Measurements from ENCODE around the gene AAMP. TPM values are rescaled to one million over a fixed set of nuclear protein-coding genes. Genes with fewer than 3 reads are reported as not detected.

The AAMP gene
- total RNA-seq, 1 donor from 2014 or later = 67.6 TPM

DNA sequence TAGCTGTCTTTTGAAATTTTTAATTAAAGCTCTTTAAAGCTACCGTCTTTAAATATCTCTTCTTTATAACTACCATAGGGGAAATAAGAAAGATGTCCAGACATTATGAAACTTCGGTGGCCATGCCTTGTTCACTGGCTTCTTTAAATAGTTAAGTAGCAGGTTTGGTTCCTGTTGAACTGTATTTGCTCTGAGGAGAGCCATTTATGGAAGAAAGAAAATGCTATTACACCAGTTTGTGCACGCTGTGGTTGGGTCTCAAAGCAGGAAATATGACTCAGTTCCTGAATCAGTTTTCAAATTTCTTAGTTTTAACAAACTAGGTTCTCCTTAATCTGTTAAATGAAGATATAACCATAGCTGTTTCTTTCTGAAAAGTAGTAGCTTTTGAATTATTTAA lies 40.7 kb downstream of the AAMP start:
- DNase-seq (ENCODE audit: low spot score) = no peak
- Mint-ChIP-seq H3K4me1 (ENCODE audit: unreplicated experiment) (peaks cover 10% of the 10 kb centered on the region), H3K4me3 (ENCODE audit: unreplicated experiment) (no peak overlapping the region), H3K9me3 (ENCODE audit: unreplicated experiment) (no peaks in the 10 kb centered on the region), H3K27me3 (ENCODE audit: unreplicated experiment) (no peaks in the 10 kb centered on the region), H3K27ac (ENCODE audit: unreplicated experiment) (peak overlapping the region; percentile 64), H3K36me3 (ENCODE audit: low read depth, unreplicated experiment) (peaks cover 62% of the 10 kb centered on the region)
- TF ChIP-seq, protein P1, sequence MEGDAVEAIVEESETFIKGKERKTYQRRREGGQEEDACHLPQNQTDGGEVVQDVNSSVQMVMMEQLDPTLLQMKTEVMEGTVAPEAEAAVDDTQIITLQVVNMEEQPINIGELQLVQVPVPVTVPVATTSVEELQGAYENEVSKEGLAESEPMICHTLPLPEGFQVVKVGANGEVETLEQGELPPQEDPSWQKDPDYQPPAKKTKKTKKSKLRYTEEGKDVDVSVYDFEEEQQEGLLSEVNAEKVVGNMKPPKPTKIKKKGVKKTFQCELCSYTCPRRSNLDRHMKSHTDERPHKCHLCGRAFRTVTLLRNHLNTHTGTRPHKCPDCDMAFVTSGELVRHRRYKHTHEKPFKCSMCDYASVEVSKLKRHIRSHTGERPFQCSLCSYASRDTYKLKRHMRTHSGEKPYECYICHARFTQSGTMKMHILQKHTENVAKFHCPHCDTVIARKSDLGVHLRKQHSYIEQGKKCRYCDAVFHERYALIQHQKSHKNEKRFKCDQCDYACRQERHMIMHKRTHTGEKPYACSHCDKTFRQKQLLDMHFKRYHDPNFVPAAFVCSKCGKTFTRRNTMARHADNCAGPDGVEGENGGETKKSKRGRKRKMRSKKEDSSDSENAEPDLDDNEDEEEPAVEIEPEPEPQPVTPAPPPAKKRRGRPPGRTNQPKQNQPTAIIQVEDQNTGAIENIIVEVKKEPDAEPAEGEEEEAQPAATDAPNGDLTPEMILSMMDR (IDR thresholded peaks at IDR 0.05; ENCODE audit: unreplicated experiment) = no peak

DNA sequence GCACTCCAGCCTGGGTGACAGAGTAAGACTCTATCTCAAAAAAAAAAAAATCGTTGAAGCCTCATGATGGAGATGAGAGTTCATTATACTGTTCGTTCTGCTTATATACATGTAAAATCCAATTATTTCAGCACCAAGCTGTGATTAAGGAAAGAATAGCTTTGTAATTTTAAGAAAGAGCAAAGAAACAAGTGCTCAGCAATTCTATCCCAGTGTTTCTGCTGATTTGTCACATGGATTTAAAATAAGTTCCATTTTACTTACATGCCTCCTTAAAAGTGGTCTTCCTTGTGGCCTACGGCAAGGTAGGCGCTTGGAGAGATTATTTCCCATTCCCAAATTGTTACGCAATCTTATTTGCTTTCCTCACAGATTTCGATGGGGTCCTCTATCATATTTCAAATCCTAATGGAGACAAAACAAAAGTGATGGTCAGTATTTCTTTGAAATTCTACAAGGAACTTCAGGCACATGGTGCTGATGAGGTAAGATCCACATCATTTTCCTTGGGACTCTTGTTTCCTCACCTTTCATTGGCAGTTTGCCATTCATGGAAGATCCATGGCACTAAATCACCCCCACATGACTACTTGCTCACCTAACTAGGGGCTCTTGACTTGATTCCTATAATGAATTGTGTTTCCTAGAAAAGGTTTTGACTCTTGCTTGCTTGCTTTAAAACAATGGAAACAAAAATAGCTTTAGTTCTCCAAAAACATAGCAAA lies 41.4 kb downstream of the AAMP start:
- DNase-seq (ENCODE audit: low spot score) = no peak
- no peaks in the 10 kb centered on the region for H3K9me3 Mint-ChIP-seq (ENCODE audit: unreplicated experiment)
- peaks cover 55% of the 10 kb centered on the region for H3K36me3 Mint-ChIP-seq (ENCODE audit: low read depth, unreplicated experiment)
- H3K4me1 Mint-ChIP-seq (ENCODE audit: unreplicated experiment) = peaks cover 14% of the 10 kb centered on the region
- H3K27ac Mint-ChIP-seq (ENCODE audit: unreplicated experiment) = no peak overlapping the region
- peak overlapping the region; percentile 47 for H3K4me3 Mint-ChIP-seq (ENCODE audit: unreplicated experiment)
- TF ChIP-seq, protein P1 (IDR thresholded peaks at IDR 0.05; ENCODE audit: unreplicated experiment) = no peak
- H3K27me3 Mint-ChIP-seq (ENCODE audit: unreplicated experiment) = no peaks in the 10 kb centered on the region

DNA sequence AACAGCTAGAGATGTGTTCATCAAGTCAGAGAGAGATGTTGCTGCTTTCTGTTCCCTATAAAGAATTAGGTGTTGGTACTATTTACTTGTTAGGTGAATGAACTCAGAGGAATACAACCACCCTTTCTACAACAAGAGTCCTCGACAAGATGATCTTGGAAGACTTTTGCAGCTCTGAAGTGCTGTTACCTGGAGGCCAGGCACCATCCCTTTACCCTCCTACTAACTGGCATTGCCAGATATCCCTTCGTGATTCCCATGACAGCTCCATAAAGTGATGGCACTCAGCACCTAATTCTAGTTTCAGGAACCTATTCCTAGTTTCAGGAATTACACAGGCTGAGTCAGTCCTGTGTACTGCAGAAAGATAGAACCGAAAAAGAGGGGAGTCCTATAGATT lies 43.0 kb downstream of the AAMP start:
- Mint-ChIP-seq H3K27me3 (ENCODE audit: unreplicated experiment) (no peaks in the 10 kb centered on the region), H3K9me3 (ENCODE audit: unreplicated experiment) (no peaks in the 10 kb centered on the region), H3K36me3 (ENCODE audit: low read depth, unreplicated experiment) (peaks cover 48% of the 10 kb centered on the region), H3K27ac (ENCODE audit: unreplicated experiment) (no peak overlapping the region), H3K4me1 (ENCODE audit: unreplicated experiment) (peaks cover 20% of the 10 kb centered on the region), H3K4me3 (ENCODE audit: unreplicated experiment) (peak overlapping the region; percentile 56)
- TF ChIP-seq, protein P1 (IDR thresholded peaks at IDR 0.05; ENCODE audit: unreplicated experiment) = no peak
- DNase-seq (ENCODE audit: low spot score) = no peak

DNA sequence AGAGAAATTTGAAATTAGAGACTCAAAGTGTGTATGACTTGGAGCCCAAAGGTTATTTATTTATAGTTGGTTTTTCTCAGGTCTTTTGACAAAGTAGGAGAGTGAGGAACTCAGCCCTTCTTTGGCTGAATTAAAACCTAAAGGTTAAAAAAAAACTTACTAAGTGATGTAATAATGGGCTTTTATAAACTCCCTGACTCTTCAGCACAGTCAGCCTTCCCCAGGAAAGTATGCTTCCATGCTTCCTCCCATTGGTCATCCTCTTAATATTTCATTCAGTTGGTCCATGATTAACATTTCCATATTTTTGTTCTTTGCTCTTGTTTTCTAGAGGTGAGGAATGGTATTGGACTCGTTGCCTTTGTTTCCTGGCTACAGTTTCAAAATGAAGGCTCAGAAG lies 45.8 kb downstream of the AAMP start:
- TF ChIP-seq, protein P1 (IDR thresholded peaks at IDR 0.05; ENCODE audit: unreplicated experiment) = no peak
- H3K27ac Mint-ChIP-seq (ENCODE audit: unreplicated experiment) = peak overlapping the region; percentile 68

DNA sequence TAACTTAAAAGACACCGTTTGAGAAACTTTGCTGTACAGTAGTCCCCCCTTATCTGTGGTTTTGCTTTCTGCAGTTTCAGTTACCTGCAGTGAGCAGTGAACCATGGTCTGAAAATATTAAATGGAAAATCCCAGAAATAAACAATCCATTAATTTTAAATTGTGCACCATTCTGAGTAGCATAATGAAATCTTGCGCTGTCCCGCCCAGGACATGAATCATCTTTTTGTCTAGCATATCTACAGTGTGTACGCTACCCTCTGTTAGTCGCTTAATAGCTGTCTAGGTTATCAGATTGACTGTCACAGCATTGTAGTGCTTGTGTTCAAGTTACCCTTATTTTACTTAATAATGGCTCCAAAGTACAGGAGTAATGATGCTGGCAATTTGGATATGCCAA lies 46.9 kb downstream of the AAMP start:
- Mint-ChIP-seq H3K27me3 (ENCODE audit: unreplicated experiment) (peaks cover 6% of the 10 kb centered on the region), H3K4me3 (ENCODE audit: unreplicated experiment) (no peak overlapping the region), H3K36me3 (ENCODE audit: low read depth, unreplicated experiment) (peaks cover 42% of the 10 kb centered on the region), H3K9me3 (ENCODE audit: unreplicated experiment) (no peaks in the 10 kb centered on the region), H3K4me1 (ENCODE audit: unreplicated experiment) (peaks cover 48% of the 10 kb centered on the region), H3K27ac (ENCODE audit: unreplicated experiment) (no peak overlapping the region)
- DNase-seq (ENCODE audit: low spot score) = no peak
- TF ChIP-seq, protein P1 (IDR thresholded peaks at IDR 0.05; ENCODE audit: unreplicated experiment) = no peak

More for the DNA sequence above, 45.8 kb downstream of the AAMP start:
- no peak for DNase-seq (ENCODE audit: low spot score)
- Mint-ChIP-seq H3K36me3 (ENCODE audit: low read depth, unreplicated experiment) (peaks cover 51% of the 10 kb centered on the region), H3K27me3 (ENCODE audit: unreplicated experiment) (peaks cover 2% of the 10 kb centered on the region), H3K9me3 (ENCODE audit: unreplicated experiment) (no peaks in the 10 kb centered on the region), H3K4me1 (ENCODE audit: unreplicated experiment) (peaks cover 45% of the 10 kb centered on the region), H3K4me3 (ENCODE audit: unreplicated experiment) (no peak overlapping the region)

Measured in endothelial cell (in vitro differentiated cells).